GM19025 (cell line): ENCODE data around the gene SNRK.

Experiments used
- ATAC-seq: cut with Tn5 transposase; IDR thresholded peaks from one replicate; pipeline ENCODE4 v1.9.1; 2021; ENCODE audit warnings: mild to moderate bottlenecking, low read depth, moderate library complexity; ENCODE audit not compliant: unreplicated experiment

SNRK gene

DNA sequence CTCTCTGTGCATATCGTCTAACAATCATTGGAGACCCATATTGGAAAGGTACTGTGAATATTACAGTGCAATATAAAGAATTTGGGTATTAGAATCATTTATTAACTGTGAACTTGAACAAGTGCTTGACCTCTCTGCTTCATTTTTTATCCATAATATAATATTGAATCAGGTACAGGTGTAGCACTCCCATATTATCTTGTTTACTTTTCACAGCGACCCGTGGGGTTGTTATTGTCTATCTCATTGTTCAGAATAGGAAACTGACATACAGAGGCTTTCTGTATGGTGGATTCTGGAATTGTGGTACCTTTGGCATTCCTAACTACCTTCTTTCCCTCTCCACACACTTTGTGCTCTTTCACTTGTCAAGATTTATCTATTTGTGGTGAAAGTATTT is 17.8 kb downstream of the SNRK start:
- ATAC-seq: no peak

DNA sequence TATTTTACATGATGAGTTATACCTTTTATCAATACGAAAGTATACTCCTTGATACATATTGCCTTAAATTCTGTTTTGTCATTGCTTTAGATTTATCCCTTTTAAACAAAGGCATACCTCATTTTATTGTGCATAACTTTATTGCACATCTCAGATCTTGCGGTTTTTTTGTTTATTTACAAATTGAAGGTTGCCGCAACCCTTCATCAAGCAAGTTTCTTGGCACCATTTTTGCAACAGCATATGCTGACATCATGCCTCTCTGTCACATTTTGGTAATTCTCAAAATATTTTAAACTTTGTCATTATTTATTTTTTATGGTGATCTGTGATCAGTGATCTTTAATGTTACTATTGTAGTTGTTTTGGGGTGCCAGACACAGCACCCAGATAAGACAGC is 20.9 kb downstream of the SNRK start:
- no peak for ATAC-seq

DNA sequence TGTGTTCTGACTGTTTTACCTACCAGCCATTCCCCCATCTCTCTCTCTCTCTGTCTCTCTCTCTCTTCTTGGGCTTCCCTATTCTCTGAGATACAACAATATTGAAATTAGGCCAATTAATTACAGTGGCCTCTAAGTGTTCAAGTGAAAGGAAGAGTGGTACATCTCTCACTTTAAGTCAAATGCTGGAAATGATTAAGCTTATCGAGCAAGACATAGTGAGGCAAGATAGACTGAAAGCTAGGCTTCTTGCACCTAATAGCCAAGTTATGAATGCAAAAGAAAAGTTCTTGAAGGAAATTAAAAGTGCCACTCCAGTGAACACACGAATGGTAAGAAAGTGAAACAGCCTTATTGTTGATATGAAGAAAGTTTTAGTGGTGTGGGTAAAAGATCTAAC is 21.3 kb downstream of the SNRK start:
- no peak for ATAC-seq

DNA sequence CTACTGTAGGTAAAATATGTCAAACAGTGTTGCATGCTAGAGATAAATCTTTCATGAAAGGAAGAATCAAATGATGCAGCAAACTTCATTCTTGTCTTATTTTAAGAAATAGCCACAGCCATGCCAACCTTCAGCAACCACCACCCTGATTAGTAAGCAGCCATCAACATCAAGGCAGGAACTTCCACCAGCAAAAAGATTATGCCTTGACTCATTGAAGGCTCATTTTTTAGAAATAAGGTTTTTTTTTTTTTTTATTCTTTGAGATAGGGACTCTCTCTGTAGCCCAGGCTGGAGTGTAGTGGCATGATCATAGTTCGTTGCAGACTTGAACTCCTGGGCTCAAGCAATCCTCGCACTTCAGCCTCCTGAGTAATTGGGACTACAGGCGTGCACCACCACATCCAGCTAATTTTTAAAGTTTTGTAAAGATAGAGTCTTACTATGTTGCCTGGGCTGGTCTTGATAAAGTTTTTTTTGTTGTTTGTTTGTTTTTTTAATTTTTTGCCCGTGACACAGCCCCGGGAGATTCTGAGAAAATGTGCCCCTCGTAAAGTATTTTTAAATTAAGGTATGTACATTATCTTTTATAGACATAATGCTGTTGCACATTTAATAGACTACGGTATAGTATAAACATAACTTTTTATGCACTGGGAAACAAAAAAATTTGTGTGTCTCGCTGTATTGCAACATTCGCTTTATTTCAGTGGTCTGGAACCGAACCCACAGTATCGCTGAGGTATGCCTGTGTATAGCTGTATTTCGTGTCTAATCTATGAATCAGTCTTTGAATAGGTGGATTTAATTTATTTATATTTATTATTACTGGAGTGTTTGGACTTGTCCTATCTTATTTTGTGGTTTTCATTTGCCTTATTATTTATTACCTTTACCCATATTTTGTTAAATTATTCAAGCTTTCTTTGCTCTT is 23.3 kb downstream of the SNRK start:
- ATAC-seq: no peak

DNA sequence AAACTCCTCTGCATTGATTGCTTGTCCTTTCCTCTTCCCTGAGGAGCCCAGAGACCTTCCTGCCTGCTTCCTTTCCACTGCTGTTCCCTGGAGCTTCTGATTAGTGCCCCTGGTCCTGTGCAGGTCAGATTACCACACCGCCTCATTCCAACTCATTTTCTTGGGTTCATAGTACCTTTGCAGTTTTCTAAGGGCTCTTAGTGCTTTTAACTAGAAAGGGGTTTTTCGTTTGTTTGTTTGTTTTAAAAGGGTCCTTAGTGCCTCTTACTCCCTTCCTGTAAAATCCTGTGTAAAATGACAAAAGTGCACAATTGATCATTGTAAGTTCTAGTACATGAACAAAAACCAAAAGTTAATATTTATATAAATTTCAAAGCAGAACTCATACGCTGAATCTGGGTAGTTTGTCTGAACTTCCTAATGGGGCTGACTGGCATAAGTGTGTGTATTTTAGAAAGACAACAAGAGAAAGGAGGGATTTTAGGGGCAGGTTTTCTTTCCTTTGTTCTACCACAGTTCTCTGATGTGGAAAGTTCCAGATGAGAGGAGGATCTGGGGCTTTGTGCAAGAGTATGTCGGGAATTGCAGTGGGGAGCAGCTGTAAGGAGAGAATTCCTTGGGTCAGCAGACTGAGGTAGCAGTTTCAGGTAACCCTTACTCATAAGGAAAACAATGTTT is 30.6 kb downstream of the SNRK start:
- no peak for ATAC-seq

DNA sequence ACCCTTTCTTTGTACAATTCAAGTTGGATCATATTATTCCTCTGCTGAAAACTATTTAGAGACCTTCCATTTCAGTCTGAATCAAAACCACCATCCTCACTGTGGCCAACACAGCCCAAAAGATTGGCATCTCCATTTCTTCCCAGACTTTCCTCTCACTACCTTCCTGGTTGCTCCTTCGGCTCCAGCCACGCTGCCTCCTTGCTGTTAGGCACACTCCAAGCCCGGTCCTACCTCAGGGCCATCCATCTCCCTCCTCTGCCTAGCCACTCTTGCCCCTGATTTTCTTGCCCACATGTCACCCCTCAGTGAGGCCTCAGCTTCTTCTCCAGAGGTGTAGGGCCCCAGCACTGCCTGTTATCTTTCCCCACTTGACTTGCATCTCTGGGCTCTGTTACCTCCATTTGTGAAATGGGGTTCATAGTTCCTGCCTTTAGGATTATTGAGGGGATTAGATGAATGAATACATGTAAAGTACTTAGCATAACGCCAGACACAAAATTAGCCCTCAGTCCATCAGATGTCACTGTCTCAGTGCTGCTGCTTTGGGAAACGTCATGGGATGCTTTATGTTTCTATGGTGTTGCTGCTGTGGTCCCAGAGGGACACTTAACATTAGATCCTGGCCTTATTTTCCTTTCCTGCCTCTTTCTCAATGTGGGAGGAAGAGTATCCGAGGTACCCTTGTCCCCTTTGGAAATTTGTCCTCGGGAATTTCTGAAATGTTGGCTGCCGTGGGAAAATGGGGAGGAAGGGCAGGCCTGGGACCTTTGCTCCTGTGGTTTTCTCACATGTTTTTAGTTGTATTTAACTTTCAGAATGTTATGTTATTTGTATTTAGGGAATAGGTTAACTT is 31.3 kb downstream of the SNRK start:
- ATAC-seq: no peak

DNA sequence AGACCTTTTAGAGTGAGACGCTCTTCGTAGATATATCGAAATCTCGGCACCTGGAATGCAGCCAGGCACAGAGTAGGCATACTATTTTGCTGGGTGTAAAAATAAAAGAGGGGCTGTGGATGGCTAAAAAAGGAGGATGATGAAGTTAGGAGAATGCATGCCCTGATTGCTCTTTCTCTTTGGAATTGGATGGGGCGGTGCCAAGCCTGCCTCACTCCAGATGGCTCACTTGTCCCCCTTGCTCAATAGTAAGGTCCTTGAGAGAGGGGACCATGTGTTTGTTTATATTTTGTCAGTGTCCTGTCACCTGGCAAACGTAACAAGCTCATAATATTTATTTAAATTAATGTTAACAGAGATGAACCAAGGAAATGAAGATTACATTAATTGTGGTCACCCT is 33.0 kb downstream of the SNRK start:
- ATAC-seq: no peak

DNA sequence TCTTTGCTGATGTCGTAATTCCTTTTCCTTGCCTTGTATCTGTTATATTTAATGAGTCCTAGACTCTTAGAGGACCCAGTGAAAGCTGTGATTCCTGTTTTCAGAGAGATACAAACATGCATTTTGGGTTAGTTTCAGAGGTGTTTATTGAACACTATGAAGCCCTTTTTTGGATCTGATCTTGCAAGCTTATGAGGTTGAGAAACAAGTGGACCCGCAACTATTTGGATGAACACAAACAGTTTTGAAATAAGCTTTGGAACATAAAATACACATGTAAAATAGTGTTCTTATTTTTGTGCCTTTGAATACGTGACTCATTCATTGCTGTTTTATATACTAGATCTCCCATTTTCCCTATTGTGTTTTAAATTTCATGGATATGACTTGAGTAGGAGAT is 33.5 kb downstream of the SNRK start:
- ATAC-seq: no peak

DNA sequence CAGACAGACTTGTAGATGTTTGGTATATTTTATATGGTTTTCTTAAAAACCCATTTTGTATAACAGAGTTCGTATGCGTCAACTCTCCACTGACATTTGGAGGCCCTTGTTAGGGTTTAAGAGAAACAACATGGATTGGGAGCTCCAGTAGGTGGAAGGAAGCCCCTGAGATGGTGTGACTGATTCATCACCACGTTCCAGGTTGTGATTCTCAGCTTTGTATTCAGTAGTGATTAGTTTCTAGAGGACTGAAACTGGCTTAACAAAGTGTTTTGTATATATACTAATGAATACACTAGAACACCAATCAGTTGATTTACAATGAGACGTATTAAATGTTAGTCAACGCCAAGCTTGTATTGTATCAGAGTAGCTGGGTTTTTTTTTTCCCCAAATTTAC is 33.9 kb downstream of the SNRK start:
- ATAC-seq: no peak

DNA sequence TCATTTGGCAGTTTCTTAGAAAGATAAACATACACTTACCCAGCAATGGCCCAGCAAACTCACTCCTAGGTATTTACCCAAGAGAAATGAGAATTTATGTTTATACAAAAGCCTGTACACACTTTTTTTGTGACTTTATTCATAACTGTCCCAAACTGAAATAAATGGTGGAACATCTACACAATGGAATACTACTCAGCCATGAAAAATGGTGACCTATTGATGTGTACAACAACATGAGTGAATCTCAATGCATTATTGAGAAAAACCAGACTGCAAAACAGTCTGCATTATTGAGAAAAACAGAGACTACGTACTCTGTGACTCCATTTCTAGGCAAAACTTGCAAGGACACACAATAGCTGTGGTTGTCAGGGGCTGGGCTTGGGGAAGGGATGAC is 37.2 kb downstream of the SNRK start:
- ATAC-seq: no peak

DNA sequence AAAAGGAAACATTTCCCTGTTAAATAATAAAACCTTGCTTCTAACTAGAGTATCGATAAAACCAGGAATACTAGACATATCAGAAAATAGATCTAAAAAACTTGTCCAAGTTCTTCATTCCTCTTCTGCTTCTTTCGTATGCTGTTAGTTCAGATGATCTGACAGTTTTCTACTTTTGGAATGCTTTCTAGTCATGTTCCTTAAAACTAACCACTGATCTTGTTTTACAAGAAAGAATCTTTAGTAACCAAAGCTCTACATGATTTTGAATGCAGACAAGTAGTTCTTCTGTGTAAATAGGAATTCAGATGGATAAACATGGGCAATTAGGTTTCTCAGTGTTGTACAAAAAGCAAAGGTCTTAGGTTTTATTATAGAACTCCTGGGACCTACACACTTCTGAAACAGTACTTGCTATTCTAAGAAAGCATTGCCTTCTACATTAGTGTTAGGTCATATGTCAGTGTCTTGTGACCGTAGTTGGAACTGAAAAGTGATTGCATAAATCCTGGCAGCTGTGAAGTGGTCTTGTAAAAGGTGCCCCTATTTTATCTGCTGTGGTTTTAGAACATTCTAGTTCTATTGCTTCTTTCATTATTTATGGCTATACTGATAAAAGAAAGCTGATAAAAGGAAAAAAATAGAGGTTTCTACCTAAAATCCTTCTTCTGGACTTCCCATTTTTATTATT is 40.7 kb downstream of the SNRK start:
- ATAC-seq: no peak

DNA sequence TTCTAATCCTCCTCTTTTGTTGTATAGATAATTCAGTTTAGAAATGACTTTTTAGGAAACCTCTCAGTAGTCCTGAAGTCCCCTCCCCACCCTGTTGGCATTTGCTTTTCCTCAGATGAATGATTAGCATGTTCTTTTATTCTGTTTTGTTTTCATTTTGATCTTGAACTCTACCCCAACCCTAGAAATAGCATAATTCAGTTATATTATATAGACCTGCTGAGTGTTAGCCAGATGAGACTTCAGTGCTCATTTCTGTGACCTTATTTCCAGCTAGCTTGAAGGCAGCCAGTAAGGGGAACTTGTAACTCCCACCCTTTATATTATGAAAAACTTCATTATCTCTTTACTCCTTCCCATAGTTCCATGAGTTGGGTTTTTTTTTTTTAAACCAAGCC is 41.2 kb downstream of the SNRK start:
- ATAC-seq: no peak

DNA sequence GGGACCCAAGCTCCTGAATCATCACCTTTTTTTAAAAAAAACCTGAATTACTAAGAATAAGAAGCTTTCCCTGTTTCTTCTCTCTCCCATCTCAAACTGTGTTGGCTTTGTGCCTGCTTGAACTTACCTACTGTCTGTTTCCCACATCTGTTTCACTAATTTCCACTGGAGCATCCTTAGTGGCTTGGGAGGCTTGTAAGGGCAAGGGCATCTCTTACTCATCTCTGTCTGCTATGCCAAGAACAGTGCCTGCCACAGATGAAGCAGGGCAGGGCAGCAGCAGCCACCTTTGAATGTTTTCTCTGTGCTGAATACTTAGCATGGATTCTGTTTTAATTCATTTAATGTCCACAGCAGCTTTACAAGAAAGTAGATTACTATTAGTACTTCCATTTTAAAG is 42.3 kb downstream of the SNRK start:
- no peak for ATAC-seq

DNA sequence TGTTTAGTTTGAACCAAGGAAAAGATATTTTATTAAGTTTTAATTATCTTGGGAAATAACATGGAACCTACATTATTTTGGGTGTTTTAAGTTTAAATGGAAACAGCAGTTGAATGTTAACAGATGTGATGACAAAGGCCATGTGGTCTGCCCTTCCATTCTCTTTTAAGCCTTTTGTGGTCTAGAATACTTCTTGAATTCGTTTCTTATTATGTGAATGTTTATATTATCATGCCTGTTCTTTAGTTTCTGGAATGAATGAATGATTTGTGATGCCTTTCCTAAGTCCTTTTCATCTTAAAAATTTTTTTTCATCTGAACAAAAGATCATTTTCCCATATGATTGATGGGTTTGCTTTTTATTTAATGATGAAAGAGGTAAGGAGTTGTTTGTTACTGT is 44.6 kb downstream of the SNRK start:
- ATAC-seq: no peak

DNA sequence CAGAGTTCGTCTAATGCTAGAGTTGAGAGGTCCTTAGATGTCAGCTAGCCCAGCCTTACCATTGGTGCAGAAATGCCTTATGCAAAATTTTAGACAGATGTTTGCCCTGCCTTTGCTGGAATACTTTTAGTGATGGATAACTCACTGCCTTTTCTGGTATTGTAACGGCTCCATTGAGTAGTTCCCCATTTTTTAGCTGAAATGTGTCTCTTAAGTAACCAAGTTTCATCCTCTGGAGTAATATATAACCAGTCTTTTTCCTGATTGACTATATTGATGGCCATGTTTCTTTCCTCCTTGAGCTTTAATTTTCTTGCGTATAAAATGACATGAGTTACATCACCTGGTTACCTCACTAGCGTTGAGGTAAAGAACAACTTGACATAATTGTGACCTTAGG is 45.0 kb downstream of the SNRK start:
- no peak for ATAC-seq

DNA sequence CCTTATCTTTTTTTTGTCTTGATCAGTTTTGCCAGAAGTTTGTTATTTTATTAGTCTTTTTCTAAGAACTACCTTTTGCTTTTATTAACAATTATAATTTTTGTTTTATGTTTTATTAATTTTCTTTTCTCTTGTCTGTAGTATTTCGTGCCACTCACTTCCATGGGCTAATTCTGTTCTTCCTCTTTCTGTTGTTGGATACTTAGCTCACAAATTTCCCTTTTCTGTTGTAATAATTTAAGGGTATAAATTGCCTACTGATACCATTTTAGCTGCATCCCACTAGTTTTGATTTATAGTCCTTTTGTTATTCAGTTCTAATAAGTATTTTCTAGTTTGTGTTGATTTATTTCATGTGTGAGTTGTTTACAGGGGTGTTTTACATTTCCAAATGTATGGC is 48.6 kb downstream of the SNRK start:
- ATAC-seq: no peak

DNA sequence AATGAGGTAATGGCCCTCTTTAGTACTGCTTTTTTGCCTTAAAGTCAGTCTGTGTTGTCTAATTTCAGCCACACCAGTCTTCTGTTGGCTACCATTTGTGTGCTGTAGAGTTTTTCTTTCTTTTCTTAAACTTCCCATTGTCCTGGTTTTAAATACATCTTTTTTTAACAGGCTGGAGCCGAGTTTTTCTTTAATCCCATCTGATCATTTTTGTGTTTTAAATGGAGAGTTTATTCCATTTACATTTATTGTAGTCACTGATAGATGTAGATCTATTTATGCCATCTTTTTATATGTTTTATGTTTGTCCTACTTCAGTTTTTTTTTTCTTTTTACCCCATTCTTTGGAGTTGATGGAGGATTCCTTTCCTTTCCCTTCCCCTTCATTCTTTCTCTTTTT is 49.5 kb downstream of the SNRK start:
- ATAC-seq: no peak

DNA sequence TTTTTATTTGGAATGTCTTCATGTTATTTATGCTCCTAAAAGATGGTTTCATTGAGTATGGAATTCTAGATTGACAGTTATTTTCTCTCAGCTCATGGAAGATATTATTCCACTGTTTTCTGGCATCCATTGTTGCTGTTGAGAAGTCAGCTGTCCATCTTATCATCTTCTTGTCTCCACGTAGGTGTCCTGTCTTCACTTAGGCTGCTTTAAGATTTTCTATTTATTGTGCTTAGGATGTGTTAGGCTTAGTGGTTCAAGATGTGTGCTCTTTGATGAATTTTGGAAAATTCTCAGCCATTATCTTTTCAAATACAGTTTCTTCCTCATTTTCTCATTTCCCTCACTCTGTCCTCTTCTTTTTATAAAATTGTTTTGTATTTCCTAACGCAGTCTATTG is 52.0 kb downstream of the SNRK start:
- ATAC-seq: no peak

DNA sequence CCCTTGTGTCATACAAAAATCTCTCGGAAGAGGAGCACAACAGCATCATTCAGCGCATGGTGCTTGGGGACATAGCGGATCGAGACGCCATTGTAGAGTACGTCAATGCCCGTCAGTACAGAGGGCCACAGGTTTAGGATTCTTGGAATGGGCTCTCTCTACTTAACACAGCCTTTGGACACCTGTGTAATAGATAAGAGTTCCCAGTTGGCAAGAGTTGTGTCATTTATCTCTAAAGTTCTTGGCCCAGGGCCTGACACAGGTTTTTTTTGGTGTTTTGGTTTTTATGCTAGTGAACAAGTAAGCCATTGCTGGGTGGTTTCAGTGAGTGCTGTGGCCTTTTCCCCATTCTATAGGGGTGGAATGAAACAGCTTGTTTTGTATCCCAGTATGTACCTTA is 54.1 kb downstream of the SNRK start:
- no peak for ATAC-seq

DNA sequence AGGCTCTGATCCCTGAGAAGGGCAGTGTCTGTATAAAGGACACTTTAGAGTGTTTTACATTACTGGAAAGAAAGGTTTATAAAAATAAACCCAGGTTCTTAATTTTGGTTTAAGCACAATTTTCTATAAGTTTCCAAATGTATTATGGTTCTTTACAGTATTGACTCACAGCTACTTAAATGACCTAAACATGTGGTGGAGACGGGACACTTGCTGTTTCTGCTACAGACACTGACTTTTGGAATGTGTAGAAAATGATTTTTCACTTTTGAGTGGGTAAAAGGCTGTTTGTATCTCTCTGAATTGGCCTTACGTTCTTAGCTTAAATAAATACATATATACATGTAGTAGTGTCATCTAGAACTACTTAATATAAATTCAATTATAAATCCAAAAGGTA is 55.4 kb downstream of the SNRK start:
- no peak for ATAC-seq

DNA sequence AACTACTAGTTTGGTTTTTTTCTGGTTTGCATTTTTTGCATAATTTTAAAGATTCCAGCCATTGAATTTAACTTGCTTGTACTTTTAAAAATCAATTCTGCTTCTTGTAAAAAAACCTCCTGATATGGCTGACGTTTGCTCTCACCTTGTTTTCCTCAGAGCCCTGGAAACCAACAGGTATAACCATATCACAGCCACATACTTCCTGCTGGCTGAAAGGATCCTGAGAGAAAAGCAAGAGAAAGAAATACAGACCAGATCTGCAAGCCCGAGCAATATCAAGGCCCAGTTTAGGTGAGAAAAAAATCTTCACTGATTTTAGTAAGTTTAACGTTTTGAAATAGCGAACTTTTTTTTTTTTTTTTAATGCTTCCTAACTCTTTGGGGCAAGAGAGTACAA is 56.8 kb downstream of the SNRK start:
- ATAC-seq: no peak
